Hypothalamus (tissue), 51 donors: ENCODE results near the gene GSTM5.
"Not testable (repeated sequence)": the region's sequence is repeated elsewhere in the genome, so short reads cannot be mapped to it uniquely, and the experiment has no call there.

Experiments
- DNase-seq, 51 donors: peaks; one replicate each; lab custom pipeline; 2025; lab: John Stamatoyannopoulos, UW

GSTM5 gene

GRCh38 chr1:109726007-109726406 lies 14.0 kb downstream of the GSTM5 start:
- DNase-seq: no peak

DNA sequence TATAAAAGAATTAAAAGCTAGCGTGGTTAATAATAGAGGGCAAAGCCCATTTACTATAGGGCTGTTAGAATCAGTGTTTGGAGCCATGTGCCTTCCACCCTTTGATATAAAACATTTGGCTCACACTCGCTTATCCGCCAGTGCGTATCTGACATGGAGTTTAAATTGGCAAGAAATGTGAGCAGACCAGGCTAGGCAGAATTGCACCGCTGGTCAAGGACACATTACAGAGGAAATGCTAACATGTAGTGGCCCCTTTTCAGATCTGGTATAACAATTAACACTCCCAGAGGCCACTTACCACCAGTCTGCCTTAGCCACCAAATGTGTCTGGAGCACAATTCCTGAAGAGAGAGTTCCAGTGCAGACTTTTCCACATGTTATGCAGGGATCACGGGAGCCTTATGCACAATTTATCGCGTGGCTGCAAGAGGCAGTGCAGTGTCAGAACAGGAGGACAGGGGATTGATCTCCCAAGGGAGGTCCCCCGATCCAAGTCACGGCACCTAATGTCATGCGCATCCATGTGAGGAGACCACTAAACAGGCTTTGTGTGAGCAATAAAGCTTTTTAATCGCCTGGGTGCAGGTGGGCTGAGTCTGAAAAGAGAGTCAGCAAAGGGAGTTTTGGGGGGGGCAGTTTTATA lies 14.8 kb downstream of the GSTM5 start:
- DNase-seq: no peak

GRCh38 chr1:109728870-109729269 lies 16.8 kb downstream of the GSTM5 start:
- no peak for DNase-seq

DNA sequence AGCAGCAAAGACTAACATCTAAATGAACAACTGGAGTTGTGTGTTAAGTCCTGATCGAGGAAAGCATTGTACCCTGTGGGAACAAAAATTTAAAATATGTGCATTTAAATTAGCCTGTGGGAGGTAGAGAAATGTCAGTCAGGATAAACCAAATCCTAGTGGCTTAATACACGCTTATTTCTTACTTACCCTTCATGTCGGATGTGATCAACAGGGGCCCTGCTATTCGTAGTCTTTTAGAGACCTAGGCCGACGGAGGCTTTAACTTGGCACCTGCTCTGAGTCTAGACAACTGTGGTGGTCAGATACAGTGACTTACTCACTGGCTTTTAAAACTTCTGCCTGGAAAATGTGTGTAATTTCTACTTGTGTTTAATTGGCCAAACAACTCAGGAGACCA lies 18.6 kb downstream of the GSTM5 start:
- DNase-seq: peak in 1 of 51 donors; percentile 30

DNA sequence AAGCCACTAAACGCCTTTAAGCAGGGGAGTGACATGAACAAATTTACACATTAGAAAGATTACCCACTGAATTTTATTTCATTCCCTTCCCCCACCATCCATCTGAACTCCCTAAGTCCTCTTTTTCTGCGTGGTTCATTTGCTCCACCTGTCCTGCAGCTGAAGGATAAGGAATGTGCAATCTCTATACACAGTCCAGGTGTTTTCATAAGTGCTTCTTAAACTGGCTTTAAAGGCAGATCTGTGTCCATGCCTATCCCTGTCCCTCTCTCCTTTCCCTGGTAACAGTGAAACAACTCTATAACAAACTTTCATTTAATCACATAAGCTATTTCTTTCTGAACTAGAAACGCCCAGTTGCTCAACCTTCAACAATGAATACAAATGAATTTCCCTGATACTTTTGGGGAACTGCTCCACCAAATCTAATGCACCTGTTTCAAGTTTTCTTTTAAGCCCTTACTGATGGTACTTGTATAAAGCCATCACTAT lies 20.4 kb downstream of the GSTM5 start:
- DNase-seq: no peak

GRCh38 chr1:109733236-109733870 lies 21.3 kb downstream of the GSTM5 start:
- DNase-seq: peak in 1 of 51 donors; percentile 23

DNA sequence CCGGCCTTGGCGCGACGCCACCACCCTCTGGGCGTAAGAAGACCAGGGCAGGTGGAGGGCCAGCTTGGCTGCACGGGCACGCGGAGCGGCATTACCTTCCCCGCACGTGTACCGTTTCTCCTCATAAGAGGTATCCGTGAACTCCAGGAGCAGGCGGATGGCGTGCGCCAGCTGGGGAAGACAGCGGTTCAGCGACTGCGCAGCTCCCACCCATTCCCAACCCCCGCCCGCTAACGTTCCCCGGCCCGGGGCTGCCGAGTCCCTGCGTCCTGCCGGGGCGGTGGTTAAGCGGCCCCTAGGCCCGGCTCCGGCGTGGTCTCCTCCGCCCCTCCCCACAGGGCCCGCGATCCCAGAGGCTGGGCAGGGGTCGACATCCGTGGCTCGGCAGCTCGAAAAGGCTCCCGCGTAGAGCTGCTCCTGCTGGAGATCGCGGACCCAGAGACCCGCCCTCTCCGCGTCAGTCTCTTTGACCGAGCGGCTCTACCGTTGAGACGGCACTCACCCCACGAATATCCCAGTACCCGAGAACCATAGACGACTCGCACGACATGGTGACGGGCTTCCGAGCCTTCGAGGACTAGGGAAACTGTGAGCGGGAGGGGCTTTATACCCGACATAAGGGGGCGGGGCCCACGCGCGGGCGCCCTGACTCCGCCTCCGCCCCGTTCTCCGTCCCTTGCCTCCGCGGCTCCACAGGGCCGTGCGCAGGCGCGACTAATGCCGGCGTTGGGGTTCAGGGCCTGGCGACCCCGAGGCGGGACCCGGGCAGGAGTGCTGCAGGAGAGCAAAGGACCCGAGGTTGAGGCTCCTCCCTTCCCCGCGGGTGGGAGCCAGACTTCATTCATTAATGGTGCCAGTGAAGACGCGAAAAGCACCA lies 27.9 kb downstream of the GSTM5 start:
- peak in 49 of 51 donors; percentile 20 to 83 (median 57) for DNase-seq

DNA sequence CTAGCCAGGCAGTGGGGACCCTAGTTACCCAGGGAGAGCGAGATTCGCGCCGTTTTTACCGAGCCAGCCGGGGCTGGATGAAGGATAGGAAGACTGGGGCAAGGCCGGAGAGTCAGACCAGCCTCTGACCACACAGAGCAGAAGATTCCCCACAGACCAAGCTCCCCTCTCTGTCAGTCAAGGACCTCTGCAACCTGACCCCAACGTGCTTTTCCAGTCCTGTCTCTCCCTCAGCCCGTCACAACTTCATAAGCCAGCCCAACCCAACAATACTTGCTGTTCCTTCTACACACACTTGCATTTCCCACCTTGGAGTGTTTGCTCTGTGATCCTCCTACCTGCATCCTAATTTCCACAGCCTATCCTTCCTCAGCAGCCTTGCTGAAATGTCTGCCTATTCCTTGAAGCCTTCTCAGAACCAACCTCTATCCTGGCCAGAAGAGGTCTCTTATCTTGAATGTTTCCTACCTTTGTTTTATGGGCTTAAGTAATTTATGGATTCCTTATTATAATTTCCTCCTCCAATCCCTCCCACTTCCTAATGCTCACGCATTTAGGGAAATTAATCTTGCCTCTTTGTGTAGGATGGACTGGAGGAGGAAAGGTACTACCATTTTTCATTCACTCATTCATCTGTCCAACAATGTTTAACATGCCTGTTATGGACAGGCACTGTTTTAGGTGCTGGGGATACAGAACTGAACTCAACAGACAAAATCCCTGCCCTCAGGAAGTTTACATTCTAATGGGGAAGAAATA lies 28.7 kb downstream of the GSTM5 start, which contains the start of gene GSTM3:
Gene GSTM3, minus strand, starts transcription at position 424 of the 759 bp plus-strand sequence. CDS start 751 bp downstream, outside the sequence.
- no peak for DNase-seq

DNA sequence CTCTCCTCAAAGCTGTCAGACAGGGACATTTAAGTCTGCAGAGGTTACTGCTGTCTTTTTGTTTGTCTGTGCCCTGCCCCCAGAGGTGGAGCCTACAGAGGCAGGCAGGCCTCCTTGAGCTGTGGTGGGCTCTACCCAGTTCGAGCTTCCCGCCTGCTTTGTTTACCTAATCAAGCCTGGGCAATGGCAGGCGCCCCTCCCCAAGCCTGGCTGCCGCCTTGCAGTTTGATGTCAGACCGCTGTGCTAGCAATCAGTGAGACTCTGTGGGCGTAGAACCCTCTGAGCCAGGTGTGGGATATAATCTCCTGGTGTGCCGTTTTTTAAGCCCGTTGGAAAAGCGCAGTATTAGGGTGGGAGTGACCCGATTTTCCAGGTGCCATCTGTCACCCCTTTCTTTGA lies 36.3 kb downstream of the GSTM5 start:
- DNase-seq: not testable (repeated sequence)

DNA sequence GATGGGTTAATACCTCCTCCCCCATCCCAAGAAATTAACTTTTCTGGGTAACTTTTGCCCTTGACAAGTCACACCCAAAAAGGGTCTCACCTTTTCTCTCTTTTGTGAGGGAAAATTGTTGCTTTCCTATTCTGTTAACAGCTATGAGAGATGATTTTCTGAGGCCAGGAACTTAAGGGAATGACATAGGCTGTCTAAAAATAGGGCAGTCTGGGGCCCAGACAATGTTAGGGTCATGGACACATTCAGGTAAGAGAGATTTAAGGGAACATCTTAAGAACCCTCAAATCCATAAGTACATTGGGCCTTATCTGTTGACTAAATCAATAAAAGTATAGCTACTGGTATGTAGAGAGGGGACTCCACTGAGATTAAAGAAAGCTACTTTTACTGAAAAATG lies 37.2 kb downstream of the GSTM5 start:
- DNase-seq: no peak

- no peak for DNase-seq
Measured at GRCh38 chr1:109750241-109750882, 38.3 kb downstream of the GSTM5 start.

- DNase-seq: no peak
Measured at GRCh38 chr1:109750920-109751319, 38.9 kb downstream of the GSTM5 start.

- no peak for DNase-seq
Measured at GRCh38 chr1:109751531-109752260, 39.6 kb downstream of the GSTM5 start.

GRCh38 chr1:109754738-109755137 lies 42.7 kb downstream of the GSTM5 start:
- DNase-seq: no peak

DNA sequence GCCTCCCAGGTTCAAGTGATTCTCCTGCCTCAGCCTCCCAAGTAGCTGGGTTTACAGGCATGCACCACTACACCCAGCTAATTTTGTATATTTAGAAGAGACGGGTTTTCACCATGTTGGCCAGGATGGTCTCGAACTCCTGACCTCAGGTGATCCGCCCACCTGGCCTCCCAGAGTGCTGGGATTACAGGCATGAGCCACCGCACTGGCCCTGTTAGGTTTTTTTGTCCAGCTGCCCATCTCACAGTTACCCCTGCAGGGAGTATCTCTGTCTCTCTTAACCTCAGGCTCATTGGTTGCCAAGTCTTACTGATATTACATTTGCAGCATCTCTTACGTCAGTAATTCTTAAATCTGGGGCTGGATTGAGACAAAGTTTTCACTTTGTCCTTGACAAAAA lies 44.3 kb downstream of the GSTM5 start:
- DNase-seq: not testable (repeated sequence)

DNA sequence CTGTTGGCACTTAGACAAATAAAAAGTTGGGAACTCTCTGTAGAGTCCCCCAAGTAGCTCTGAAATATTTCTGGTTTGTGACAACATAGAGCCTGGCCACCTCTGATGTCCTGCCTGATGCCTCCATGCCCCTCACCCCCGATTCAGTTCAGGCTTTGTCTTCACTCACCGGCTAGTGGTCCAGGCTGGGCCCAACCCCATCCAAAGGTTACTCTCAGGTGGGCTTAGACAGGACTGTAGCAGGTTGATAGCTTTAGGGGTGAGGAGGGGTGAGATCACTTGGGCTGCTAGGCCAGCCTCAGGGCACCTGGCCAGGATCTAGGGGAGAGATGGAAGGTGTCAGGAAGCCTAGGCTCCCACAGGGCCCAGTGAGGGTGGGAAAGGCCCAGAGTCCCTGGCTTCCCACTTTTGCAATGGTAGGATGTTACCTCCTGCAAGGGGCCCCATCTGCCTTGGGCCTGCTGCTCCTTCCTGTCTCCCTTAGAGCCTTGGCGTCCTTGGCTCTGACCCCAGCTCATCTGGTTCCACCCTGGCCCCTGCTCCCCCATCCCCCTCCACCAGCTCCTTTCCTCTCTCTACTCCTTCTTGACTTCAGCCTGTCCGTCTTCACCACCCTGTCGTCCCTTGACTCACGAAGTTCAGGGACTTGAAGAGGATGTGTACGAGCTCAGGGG lies 44.9 kb downstream of the GSTM5 start:
- DNase-seq: no peak

GRCh38 chr1:109757936-109758786 lies 46.1 kb downstream of the GSTM5 start:
- no peak for DNase-seq
